ENCODE data around the gene MYNN.

Gene MYNN

GRCh38 chr3:169836078-169836941, 63.1 kb downstream of the MYNN start:
- no peak for DNase-seq

GRCh38 chr3:169836942-169837275, 63.7 kb downstream of the MYNN start:
- DNase-seq = no peak

GRCh38 chr3:169838511-169839030, 65.4 kb downstream of the MYNN start:
- no peak for DNase-seq

Data from NCI-H2029 treated with DMSO at 0.1 percent for 48 hours (cell line).